ENCODE measurements around the gene C10orf67.

- TF ChIP-seq CTCF (IDR thresholded peaks at IDR 0.05; ENCODE audit: low read depth, low read length, poor library complexity, severe bottlenecking) (no peak), EZH2phosphoT487 (IDR thresholded peaks at IDR 0.05; ENCODE audit: borderline replicate concordance, low read length) (no peak)
Measured at GRCh38 chr10:23189024-23189423, 155.6 kb downstream of the C10orf67 start.
